HG02981 (cell line): ENCODE results near the gene SRCAP.

Experiments
- ATAC-seq: cut with Tn5 transposase; IDR thresholded peaks from one replicate; pipeline ENCODE4 v1.9.1; 2021; ENCODE audit warnings: mild to moderate bottlenecking, moderate library complexity; ENCODE audit not compliant: unreplicated experiment

SRCAP gene

GRCh38 chr16:30698816-30699614 lies at the start of gene SRCAP:
Gene SRCAP (plus strand): TSS chr16:30699171. CDS start chr16:30700825, 1,654 bp downstream.
- peak; percentile 29 for ATAC-seq

DNA sequence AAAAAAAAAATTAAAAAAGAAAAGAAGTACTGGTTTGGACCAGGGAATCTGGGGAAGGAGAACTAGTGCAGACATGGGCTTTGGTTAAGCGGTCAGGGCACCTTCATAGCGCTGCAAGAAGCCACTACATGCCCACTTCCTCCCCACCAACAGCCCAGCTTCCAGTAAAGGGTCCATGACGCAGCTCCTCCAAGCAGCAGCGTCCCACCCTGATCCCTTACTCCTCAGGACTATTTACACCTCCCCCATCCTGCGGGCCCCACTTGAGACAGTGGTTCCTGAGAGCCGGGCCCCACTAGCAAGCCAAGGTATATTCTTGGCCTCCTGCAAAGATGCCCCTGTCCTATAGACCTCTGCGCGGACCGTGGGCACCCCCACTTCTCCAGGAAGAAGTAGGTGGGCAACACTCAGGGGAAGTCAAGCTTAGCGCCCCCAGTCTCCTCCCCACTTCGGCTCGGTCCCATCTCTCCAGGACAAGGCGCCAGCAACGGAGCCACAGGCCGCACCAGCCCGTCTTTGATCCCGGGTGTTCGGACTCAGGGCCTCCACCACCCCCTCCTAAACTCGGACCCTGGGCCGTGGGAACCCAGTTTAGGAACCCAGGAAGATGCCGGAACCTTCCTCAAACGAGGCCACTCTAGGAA lies 49.1 kb upstream of the SRCAP start:
- ATAC-seq, result no peak

- ATAC-seq, result peak; percentile 70
These were observed 48.4 kb upstream of the SRCAP start, which contains the start of gene PRR14 for GRCh38 chr16:30650369-30651123. Gene PRR14 (plus strand): TSS chr16:30650960. CDS start chr16:30651646, 686 bp downstream.

GRCh38 chr16:30651124-30652004 lies 47.6 kb upstream of the SRCAP start:
- ATAC-seq, result peak; percentile 46

DNA sequence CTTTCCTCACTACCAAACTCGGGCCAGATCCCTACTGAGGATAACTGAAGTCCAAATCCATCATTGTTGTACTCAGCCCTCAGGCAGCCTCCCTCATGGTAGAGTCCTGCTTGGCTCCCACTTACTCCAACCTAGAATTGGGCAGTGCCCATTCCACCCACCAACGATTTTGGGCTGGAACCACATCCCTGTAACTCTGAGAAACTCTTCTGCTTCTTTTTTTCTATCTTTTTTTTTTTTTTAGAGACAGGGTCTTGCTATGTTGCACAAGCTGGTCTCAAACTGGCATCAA lies 47.0 kb upstream of the SRCAP start:
- ATAC-seq, result no peak

GRCh38 chr16:30652718-30653117 lies 46.3 kb upstream of the SRCAP start:
- ATAC-seq, result no peak

DNA sequence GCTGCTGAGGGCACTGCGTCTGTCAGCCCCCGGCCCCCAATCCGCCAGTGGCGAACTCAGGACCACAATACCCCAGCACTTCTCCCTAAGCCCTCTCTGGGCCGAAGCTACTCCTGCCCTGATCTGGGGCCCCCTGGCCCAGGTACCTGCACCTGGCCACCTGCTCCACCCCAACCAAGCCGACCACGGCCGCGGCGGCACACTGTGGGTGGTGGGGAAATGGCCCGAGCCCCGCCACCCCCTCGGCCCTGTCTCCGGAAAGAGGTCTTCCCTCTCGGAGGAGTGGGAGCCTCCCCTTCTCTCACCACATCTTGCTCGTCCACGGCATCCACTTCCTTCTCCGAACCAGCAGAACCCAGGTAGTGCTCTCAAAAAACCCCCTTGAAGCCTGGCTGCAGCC lies 44.1 kb upstream of the SRCAP start:
- no peak for ATAC-seq

GRCh38 chr16:30655815-30656347 lies 43.1 kb upstream of the SRCAP start:
- no peak for ATAC-seq

- ATAC-seq, result no peak
These were observed 42.6 kb upstream of the SRCAP start for GRCh38 chr16:30656388-30656787.

DNA sequence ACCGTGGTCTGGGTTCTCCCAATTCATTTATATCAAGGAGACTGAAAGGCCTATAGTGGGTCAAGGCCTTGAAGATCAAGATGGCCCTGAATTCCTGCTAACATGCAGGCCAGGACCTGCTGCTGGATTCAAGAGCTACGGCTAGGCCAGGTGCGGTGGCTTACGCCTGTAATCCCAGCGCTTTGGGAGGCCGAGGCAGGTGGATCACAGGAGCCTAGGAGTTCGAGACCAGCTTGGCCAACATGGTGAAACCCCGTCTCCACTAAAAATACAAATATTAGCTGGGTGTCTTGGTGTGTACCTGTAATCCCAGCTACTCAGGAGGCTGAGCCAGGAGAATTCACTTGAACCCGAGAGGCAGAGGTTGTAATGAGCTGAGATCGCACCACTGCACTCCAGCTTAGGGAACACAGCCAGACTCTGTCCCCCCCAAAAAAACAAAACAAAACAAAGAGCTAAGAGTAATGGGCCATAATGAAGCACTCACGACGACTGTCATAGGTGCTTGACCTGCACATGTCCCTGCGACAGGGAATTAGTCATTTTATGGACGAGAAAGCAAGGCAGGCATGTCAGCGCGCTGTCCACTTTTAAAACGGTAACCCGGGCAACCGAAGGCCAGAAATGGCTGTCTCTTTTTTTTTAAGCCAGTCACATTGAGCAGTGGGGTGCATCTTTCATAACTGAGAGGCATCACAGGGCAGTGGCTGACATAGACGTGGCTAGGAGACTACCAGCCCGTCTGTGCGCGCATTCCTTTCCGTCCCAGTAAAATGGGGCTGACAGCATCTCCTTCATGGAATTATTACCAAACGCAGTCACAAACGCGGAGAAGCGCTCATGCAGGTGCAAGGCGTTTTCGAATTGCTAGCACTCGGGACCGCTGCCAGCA lies 41.8 kb upstream of the SRCAP start:
- ATAC-seq, result no peak

DNA sequence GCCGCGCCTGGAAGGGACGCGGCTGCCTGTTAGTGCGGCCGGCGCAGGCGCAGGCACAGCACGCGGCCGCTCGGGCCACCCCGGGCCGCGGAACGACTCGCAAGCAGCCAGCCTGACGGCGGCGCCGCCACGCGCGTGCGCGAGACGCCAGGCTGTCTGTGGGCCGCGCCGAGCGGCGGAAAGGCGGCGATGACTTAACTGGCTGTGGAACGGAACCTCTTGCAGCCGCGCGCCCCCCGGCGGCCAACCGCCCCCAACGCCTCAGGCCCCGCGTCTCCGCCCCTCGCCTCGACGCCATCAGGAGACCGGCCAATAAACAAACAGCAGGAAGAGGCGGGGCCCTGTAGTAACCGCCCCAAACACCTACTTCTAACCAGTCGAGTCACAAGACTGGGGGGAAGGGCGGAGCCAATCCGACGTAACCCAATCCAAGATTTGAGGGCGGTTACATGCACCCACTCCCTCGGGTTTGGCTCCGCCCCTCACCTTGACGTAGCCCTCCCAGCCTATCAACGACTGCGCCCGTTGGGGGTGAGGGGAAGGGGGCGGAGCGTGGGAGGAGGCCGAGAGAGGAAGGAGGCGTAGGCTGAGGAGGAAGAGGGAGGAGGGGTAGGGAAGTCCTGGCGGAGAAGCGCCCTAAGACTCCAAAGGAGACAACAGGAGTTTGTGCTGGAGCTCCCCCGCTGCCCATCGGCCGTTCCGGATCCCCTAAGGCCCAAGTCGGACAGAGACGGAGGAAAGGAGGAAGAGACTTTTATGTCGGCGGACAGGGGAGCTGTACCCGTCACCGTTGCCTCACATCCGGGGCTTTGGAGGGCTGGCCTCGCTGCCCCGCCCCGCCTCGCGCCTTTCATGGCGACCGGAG lies 40.9 kb upstream of the SRCAP start, which contains the start of gene FBRS:
Gene FBRS, plus strand, starts transcription at position 566 of the 865 bp plus-strand sequence. CDS start 1,088 bp downstream, outside the sequence.
- peak; percentile 65 for ATAC-seq

DNA sequence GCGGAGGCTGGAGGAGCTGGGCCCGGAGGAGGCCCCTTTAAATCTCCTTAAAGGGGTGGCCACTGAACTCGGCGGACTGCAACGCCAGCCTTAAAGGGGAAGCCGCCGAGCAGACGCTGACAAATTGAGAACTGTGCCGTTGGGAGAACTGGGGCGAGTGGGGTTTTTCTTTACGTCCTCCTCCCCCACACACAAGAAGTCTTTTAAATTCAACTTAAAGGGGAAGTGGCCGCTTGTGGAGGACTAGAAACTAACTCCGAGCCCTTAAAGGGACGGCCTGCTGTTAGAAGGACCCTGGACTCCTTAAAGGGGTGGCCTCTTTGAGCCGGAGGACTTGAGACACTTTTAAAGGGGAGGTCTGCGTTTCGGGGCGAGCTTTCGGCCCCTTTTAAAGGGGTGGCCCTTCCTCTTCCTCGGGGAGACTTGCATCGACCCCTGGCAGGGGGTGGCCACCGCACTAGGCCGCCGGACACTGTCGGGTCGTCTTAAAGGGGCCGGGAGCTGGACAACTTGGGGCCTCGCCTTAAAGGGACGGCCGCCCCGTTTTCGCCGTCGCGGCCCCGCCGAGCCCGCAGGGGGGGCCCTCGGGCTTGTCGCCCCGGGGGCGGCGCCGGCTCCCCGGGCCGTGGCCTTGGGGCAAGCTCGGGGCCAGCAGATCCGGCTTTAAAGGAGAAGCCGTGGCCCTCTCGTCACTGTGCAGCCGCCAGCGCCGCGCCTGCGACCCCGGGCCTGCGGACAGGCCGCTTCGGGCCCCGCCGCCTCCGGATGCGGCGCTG lies 40.1 kb upstream of the SRCAP start:
- ATAC-seq, result peak; percentile 23

- ATAC-seq, result no peak
These were observed 39.2 kb upstream of the SRCAP start for GRCh38 chr16:30659507-30660423.

GRCh38 chr16:30660424-30661261 lies 38.3 kb upstream of the SRCAP start:
- no peak for ATAC-seq

DNA sequence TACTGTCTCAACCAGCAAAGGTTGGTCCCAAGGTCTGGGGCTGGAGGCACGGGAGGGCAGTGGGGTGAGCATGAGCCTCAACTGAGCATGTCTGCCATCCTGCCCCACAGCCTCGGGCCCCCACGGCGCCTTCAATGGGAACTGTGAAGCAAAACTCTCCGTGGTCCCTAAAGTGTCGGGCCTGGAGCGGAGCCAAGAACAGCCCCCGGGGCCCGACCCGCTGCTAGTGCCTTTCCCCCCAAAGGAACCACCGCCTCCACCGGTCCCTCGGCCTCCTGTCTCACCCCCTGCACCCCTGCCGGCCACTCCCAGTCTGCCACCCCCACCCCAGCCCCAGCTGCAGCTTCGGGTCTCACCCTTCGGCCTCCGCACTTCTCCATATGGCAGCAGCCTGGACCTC lies 36.5 kb upstream of the SRCAP start:
- ATAC-seq, result no peak

DNA sequence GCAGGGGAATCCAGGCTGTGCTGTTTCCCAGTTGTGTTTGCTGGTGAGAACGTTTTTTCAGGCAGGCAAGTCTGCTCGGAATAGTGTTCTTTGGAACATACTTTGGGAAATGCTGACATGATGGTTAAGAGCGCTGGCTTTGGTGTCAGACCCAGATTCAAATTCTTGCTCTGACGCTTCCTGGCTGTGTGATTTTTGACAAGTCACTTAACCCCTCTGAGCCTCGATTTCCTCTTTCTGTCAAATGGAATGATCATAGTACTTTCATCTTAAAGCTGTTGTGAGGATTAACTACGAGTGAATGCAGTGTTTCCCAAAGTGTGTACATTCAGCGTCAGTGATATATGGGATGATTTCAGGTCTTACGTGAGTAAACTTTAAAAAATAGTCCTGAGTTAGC lies 35.9 kb upstream of the SRCAP start:
- ATAC-seq, result no peak
